AG09319 (cell line): ENCODE results near the gene NUDT21.
A peak's percentile ranks its signal among the peaks of the same experiment; 100 is the strongest.
"Not testable (repeated sequence)": the region's sequence is repeated elsewhere in the genome, so short reads cannot be mapped to it uniquely, and the experiment has no call there.

Experiments
- DNase-seq: peaks from one replicate; pipeline ENCODE4 v3.0.0-alpha.2; 2010; ENCODE audit warnings: low read depth; ENCODE audit errors: extremely low read depth
- CTCF ChIP-seq: IDR thresholded peaks from 2 replicates; pipeline ENCODE4 v1.5.1; 2011; ENCODE audit warnings: low read depth, mild to moderate bottlenecking, inconsistent platforms, low read length, moderate library complexity

The NUDT21 gene

GRCh38 chr16:56450986-56451752 is at the start of gene NUDT21, which contains the start of gene OGFOD1:
NUDT21 (minus strand) TSS chr16:56451332; CDS start chr16:56451202, 130 bp downstream.
OGFOD1 (plus strand) TSS chr16:56451554; CDS start chr16:56451613, 59 bp downstream.
- peak; percentile 92 for DNase-seq

GRCh38 chr16:56493815-56494214 is 42.7 kb upstream of the NUDT21 start:
- TF ChIP-seq CTCF: no peak
- no peak for DNase-seq

More at GRCh38 chr16:56450986-56451752, at the start of gene NUDT21, which contains the start of gene OGFOD1:
- TF ChIP-seq CTCF: no peak; the same call in 1 of the 2 replicates

GRCh38 chr16:56493126-56493525 is 42.0 kb upstream of the NUDT21 start:
- TF ChIP-seq CTCF: no peak
- no peak for DNase-seq

DNA sequence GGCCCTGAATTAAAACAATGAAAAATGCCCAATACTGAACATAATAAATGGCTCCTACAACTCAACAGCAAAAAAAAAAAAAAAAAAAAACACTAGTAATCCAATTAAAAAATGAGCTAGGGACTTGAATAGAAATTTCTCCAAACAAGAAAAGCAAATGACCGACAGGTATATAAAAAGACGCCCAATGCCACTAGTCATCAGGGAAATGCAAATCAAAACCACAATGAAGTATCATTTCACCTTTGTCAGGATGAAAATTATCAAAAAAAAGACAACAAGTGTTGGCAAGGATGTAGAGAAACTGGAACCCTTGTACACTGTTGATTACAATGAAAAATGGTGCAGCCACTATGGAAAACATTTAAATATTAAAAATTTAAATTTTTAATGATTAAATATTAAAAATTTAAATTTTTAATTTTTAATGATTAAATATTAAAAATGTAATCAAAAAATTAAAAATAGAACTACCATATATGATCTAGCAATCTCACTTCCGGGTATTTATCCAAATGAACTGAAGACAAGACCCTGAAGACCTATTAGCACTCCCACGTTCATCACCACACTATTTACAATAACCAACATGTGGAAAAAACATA is 40.6 kb upstream of the NUDT21 start:
- no peak for TF ChIP-seq CTCF
- DNase-seq: no peak

- not testable (repeated sequence) for DNase-seq
Measured at GRCh38 chr16:56488868-56489267, 37.7 kb upstream of the NUDT21 start.

DNA sequence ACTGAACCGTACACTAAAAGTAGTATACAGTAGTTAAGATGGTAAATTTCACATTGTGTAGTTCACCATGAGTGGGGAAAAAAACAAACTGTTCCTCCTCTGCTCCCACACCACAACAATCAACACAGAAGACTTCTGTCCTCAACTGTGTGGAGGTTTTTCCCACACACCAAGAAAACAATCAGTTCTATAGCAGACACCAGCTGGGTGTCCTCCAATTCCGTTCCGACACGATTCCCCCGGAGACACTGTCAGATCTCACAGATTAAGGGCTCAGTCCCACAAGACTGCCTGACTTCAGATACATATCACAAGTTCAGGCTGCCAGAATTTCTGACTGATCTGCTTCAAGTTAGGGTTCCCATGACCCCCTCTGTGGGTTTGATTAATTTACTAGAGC is 36.9 kb upstream of the NUDT21 start:
- TF ChIP-seq CTCF: no peak
- no peak for DNase-seq

- TF ChIP-seq CTCF: no peak
- no peak for DNase-seq
Measured at GRCh38 chr16:56483394-56483793, 32.3 kb upstream of the NUDT21 start.
